Putamen (tissue), 1 donor: Measurements from ENCODE around the gene TEX13C.
"Not testable (repeated sequence)": the region's sequence is repeated elsewhere in the genome, so short reads cannot be mapped to it uniquely, and the experiment has no call there.

Source experiments
- DNase-seq: peaks from one replicate; pipeline ENCODE4 v3.0.0-alpha.2; 2016; ENCODE audit warnings: low spot score

The TEX13C gene

DNA sequence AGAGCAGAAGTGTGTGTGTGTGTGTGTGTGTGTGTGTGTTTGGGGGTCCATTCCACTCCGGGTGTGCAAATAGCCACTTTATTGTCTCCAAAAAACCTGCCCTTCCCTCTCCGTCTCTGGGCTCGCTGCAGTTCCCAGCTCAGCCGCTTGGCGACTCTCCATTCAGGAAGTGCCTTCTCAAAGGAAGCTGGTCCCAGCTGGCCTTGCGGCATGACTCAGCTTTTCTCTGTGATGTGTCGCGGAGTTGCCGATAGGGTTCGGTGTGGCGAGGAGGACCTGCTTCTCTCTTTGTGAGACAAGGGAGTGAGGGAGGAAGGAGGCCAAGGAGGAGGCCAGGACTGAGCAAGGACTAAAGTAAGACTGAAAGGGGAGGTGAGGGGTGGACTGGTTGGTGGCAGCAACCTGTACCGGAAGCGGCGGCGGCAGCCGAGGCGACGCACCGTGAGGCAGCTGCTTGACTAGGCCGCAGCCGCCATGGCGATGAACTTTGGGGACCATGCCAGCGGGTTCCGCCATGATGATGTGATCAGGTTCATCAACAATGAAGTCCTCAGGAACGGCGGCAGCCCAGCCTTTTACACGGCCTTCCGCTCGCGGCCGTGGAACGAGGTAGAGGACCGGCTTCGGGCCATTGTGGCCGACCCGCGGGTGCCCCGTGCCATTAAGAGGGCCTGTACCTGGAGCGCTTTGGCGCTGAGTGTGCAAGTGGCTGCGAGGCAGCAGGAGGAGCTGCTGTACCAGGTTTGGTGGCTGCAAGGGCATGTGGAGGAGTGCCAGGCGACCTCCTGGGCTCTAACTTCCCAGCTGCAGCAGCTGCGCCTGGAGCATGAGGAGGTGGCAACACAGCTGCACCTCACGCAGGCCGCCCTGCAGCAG lies at the start of gene TEX13C:
TSS of gene TEX13C (plus strand) at position 226 of the 876 bp plus-strand sequence. CDS start at position 475, 249 bp downstream.
- DNase-seq = no peak

DNA sequence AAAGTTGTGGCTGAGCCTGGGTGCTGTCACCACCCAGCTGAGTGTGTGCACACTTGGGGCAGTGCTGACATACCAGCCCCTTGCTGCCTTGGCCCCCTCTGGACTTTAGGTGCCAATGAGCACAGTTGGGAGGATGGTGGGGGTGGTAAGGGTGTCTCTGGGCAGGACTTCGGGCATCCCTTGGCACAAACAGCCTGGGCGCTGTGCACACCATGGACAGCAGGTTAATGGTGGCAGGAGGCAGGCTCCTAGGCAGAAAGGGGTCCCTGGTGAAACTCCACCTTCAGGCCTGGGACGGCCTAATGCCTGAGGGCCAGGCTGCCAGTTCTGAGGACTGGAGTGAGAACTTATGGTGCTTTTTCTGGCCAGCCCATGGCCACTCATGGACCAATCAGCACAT lies 32.4 kb upstream of the TEX13C start:
- DNase-seq = no peak

DNA sequence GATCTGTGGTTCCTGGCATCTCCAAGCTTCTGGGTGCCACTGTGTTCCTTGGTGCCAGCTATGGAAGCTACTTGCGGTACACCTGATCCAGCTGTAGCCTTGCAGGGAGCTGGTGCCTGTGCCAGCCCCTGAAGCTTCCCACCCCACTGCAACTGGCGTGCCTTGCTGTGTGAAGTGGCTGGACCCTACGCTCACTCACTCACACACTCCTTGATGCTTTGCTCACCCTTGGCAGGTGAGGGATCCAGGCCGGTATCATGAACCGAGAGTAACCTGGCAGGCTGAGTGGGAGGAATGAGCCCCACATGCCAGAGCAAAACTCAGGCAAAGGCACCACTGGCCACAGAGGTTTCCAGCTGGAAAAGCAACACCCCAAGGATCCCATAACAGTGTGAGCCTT lies 31.3 kb upstream of the TEX13C start:
- no peak for DNase-seq

DNA sequence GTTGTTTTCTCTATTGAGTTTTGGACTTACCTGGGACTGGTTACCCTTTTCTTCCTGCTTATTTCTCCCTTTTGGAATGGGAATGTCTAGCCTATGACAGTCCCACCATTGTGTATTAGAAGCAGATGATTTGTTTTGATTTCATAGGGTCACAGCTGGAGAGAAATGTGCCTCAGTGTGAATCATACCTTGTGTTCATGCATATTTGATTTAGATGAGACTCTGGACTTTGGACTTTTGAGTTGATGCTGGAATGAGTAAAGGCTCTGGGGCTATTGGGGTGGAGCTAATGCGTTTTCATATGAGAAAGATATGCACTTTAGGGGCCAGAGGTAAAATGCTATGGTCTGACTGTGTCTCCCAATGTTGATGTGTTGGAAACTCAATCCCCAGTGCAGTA lies 30.5 kb upstream of the TEX13C start:
- no peak for DNase-seq

DNA sequence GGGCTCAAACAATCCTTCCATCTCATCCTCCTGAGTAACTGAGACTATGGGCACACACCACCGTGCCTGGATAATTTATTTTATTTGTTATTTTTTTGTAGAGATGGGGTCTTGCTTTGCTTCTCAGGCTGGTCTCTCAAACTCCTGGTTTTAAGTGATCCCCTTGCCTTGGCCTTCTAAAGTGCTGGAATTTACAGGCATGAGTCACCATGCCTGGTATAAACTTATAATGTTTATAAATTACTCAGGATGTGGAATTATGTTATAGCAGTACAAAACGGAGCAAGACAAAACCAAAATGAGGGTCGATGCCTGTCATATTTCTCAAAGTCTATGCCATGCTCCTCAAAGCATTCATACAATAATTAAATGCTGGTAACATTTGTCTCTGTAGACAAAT lies 29.8 kb upstream of the TEX13C start:
- no peak for DNase-seq

DNA sequence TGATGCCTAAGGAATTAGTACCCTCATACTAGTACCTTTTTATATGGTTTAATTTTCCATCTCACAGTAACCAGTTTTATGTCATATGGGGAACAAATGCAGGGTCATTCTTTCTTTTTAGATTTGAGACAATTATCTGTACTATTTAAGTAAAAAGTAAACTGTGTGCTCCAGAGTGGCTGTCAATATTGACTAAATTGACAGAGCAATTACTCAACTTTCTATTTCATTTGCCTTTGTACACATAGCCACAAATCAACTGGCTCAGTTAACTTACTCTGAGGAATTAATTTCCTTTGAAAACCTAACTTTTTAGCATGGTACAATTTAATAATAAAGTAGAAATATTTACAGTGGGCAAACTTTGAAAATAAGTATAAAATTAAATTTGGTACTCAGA lies 28.5 kb upstream of the TEX13C start:
- no peak for DNase-seq

DNA sequence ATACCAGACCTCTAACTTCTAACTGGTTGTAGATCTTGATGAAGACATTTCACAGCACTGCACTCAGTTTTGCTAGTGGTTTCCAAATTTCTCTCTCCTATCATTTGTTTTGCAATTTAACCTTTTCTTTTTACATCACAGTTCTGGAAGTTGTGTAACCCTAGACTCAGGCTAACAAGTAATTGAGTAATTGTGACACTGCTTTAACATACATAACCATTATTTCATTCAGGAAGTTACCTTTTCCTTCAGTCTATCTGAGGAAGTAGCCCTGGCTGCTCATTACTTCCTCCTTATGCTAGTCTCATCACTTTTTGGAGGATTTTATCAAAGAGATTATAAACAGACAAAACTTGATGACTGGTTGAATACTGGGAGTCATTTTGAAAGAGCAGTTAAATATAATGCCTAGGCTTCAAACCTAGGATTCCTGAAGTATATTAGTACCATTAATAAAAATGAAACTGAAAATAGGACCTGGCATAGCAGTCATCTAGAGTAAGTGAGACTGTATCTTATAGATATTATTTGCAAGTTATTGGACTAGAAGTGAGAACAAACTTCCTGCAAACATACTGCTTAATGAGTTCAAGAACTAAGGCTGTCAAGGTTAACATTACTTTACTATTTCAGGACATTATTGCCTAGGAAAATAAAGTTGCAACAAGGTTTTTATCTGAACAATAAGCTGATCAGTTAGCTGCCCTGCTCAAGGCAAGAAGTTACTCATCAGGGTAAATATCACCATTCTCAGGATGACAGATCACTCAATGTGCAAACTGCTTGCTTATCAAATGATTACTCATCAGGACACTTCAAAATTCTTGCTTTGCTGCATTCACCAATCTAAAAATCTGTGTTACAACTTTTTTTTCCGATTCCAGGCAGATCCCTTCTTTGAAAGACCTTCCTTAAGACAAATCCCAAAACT lies 25.6 kb upstream of the TEX13C start:
- DNase-seq = no peak

DNA sequence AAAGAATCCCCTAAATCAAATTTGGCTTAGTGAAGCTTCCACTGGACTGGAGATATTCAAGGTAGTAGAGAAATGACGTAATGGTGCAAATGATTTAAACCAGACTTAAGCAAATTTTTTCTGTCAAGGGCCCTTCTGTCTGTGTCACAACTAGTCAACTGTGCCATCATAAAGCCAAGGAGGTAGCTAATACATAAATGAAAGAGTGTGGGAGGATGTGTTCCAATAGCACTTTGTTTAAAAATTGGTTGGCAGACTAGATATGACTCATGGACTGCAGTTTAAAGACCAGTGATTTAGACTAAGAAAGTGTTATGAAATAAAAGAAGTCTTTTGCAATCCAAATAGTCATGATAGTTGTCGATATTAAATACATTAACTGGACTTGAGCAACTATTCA lies 24.3 kb upstream of the TEX13C start:
- DNase-seq = no peak

DNA sequence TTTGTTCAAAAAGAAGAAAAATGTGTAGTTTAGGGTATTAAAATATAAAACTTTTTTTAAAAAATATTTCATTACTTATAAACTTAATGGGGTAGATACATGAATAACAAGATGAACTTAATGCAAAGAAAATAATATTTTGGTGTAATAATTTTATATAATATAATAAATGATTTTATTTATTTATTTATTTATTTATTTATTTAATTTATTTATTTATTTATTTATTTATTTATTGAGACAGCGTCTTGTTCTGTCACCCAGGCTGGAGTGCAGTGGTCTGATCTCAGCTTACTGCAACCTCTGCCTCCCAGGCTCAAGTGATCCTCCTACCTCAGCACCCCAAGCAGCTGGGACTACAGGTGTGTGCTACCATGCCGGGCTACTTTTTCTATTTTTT lies 20.8 kb upstream of the TEX13C start:
- DNase-seq = no peak

DNA sequence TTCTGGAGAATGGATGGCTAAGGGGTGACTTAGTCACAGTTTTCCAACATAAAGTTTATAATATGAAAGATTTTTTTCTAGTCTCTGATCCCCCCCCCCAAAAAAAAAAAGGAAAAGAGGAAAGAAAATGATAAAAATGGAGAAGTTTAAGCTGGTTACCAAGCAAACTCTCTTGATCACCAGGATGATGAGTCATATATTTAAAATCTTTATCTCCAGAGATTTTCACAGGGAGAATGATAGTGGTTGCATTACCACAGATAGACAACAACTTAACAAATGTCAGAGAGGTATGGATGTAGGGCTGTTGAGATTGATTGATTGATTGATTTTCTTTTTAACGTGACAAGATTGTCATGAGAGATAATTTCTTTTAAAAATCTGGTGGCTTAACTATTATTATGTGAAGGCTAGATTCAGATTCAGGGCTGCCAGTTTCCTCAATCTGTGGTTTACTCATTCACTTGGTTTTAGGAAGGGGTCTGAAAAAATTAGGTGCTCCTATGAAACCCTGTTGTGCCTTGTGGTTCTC lies 13.3 kb upstream of the TEX13C start:
- DNase-seq = no peak

DNA sequence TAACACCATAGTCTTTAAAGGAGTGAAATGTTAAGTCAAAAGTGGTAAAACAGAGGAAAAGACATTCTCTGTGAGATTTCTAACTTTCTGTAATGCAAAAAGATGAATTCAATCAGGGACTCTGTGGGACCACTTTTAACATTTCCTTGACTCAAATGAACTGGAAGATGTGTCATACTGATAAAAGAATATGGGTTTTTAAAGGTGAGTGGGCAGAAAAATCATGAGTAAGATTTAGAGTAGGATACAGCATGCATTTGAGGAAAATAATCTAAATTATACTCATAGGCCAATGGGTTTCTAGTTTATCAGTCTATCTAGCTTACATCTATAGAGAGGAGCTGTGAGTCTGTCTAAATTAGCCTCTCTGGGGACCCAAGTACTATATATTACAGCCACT lies 11.0 kb upstream of the TEX13C start:
- DNase-seq = no peak

DNA sequence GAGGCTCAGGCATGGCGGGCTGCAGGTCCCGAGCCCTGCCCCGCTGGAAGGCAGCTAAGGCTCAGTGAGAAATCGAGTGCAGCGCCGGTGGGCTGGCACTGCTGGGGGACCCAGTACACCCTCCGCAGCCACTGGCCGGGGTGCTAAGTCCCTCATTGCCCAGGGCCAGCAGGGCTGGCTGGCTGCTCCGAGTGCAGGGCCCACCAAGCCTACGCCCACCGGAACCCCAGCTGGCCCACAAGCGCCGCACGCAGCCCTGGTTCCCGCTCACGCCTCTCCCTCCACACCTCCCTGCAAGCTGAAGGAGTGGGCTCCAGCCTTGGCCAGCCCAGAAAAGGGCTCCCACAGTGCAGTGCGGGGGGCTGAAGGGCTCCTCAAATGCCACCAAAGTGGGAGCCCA lies 505 bp upstream of the TEX13C start:
- not testable (repeated sequence) for DNase-seq

DNA sequence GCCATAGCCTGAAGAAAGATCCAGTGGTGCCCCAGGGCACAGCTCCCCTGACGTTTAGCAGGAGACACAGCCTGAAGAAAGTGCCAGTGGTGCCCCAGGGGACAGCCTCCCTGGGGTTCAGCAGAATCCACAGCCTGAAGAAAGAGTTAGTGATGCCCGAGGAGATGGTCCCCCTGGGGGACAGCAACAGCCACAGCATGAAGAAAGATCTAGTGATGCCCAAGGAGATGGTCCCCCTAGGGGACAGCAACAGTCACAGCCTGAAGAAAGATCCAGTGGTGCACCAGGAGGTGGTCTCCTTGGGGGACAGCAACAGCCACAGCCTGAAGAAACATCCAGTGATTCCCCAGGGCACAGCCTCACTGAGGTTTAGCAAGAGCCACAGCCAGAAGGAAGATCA lies 2.8 kb downstream of the TEX13C start:
- no peak for DNase-seq

DNA sequence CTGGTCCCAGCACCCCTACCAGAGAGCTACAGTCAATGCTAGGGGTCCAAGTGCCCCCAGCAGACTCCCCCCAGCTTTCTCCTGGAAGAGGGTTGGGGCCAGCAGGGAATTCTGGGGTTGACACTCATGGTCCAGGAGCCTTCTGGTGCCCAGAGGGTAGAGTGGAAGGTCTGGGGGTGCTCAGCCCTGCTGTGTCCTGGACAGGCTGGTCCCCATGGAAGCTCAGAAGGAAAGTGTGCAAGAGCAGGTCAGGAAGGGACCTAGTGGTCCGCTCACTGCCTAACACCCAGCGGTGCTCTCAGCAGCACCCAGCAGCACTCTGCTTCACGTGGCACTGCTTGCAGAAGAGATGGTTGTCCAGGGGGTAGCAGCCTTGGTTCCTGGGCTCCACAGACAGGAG lies 6.9 kb downstream of the TEX13C start:
- no peak for DNase-seq

DNA sequence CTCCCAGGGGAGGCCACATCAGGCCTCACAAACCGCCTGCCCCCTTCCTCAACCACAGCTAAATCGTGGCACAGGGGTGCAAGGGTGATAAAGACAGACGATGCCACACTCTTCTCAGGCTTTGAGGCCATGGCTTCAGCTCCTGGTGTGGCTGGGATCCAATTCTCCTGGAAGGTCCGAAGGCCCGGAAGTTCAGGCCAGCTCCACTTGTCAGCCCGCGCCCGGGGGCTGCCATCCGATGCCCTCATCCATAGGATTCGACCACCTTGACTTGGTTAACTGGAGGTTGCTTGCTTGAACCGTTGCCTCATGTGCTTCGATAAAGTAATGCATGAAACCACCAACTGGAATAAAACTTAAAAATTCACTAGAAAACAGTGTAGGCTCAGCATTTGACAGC lies 8.2 kb downstream of the TEX13C start:
- no peak for DNase-seq

DNA sequence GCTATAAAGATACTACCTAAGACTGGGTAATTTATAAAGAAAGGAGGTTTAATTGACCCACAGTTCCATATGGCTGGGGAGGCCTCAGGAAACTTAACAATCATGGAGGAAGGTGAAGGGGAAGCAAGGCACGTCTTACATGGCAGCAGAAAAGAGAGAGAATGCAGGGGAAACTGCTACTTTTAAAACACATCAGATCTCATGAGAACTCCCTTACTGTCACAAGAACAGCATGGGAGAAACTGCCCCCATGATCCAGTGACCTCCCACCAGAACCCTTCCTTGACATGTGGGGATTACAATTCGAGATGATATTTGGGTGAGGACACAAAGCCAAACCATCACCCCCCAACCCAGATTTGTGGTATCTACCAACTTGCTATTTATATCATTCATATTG lies 13.9 kb downstream of the TEX13C start:
- DNase-seq = no peak

DNA sequence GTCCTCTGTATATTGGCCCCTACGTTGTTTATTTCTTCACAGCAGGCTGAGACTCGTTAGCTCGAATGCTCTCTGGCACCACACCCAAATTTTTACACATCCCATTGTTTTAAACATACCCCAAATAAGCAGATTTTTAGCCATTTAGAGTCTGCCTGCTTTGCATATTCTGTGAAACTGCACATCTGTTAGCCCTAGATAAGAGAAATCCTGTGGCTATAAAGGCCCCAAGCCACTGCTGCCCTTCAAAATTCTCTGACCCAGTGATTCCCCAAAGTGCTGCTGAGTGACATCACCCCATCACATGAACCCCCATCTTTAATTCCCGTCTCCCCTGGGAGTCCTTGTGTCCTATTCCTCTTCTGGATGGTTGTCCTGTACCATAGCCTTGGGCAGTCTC lies 20.8 kb downstream of the TEX13C start:
- no peak for DNase-seq

DNA sequence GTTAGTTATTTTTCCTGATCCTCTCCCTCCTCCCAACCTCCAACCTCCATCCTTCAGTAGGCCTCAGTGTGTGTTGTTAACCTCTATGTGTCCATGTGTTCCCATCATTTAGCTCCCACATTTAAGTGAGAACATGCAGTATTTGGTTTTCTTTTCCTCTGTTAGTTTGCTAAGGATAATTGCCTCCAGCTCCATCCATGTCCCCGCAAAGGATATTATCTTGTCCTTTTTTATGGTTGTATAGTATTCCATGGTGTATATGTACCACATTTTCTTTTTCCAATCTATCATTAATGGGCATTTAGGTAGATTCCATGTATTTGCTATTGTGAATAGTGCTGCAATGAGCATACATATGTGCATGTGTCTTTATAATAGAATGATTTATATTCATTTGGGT lies 54.5 kb downstream of the TEX13C start:
- no peak for DNase-seq
